HEK293 (cell line): ENCODE results near the gene GUCY1A2.

Source experiments
- ATF2 ChIP-seq: fragments of 450-650 bp; formaldehyde crosslinking; IDR thresholded peaks from 2 replicates; pipeline ENCODE4 v1.5.1; 2016; ENCODE audit warnings: missing biosample characterization, missing genetic modification characterization, low read depth
- CTCF ChIP-seq: fragments of 450-650 bp; formaldehyde crosslinking; IDR thresholded peaks from 2 replicates; pipeline ENCODE4 v1.5.1; 2016; ENCODE audit warnings: missing biosample characterization, missing genetic modification characterization
- KLF16 ChIP-seq: fragments of 450-650 bp; formaldehyde crosslinking; IDR thresholded peaks from 2 replicates; pipeline ENCODE4 v1.5.1; 2017; ENCODE audit warnings: missing biosample characterization, missing genetic modification characterization
- PRDM6 ChIP-seq: fragments of 450-650 bp; formaldehyde crosslinking; IDR thresholded peaks from 2 replicates; pipeline ENCODE4 v1.5.1; 2017; ENCODE audit warnings: missing biosample characterization, missing genetic modification characterization
- SCRT2 ChIP-seq: fragments of 450-650 bp; formaldehyde crosslinking; IDR thresholded peaks from 2 replicates; pipeline ENCODE4 v1.5.1; 2016; ENCODE audit warnings: missing biosample characterization, missing genetic modification characterization
- YY1 ChIP-seq: fragments of 450-650 bp; formaldehyde crosslinking; IDR thresholded peaks from 2 replicates; pipeline ENCODE4 v1.5.1; 2018; ENCODE audit warnings: missing biosample characterization, missing genetic modification characterization
- ZBTB26 ChIP-seq: fragments of 450-650 bp; formaldehyde crosslinking; optimal IDR thresholded peaks from 2 replicates; pipeline ENCODE3; 2016; ENCODE audit warnings: missing biosample characterization, mild to moderate bottlenecking, missing genetic modification characterization
- ZBTB44 ChIP-seq: fragments of 450-650 bp; IDR thresholded peaks from 2 replicates; pipeline ENCODE4 v1.5.1; 2018; ENCODE audit warnings: missing biosample characterization, mild to moderate bottlenecking, missing genetic modification characterization
- ZNF18 ChIP-seq: fragments of 450-650 bp; formaldehyde crosslinking; IDR thresholded peaks from 2 replicates; pipeline ENCODE4 v1.5.1; 2016; ENCODE audit warnings: missing biosample characterization, missing genetic modification characterization
- ZNF274 ChIP-seq, 2 experiments: fragments of 200-500 bp in 1 of 2; fragments of 450-650 bp in 1 of 2; sonication (Bioruptor generic) in 1 of 2; formaldehyde crosslinking in 1 of 2; IDR thresholded peaks; 2 replicates each; pipeline versions ENCODE4 v1.5.1 to v1.6.1; 2014 to 2016; ENCODE audit warnings: borderline replicate concordance in 1 of 2, inconsistent platforms in 1 of 2, low read length in 1 of 2, missing biosample characterization in 1 of 2, missing genetic modification characterization in 1 of 2
- ZNF37A ChIP-seq: fragments of 450-650 bp; IDR thresholded peaks from 2 replicates; pipeline ENCODE4 v1.5.1; 2018; ENCODE audit warnings: missing biosample characterization, missing genetic modification characterization

GRCh38 chr11:106852779-106853178 lies 165.5 kb downstream of the GUCY1A2 start:
- no peak for TF ChIP-seq CTCF (tag by site-specific recombination)
- no peak for TF ChIP-seq SCRT2 (tag by site-specific recombination)
- TF ChIP-seq ZBTB26 (tag by site-specific recombination): no peak
- TF ChIP-seq ZNF37A (tag by site-specific recombination): no peak
- TF ChIP-seq PRDM6 (tag by site-specific recombination): no peak
- TF ChIP-seq ATF2 (tag by site-specific recombination): no peak
- no peak for TF ChIP-seq ZNF274 (IDR thresholded peaks at IDR 0.05; ENCODE audit: low read length)
- TF ChIP-seq ZNF274 (tag by site-specific recombination; IDR thresholded peaks at IDR 0.05; ENCODE audit: borderline replicate concordance): no peak
- TF ChIP-seq KLF16 (tag by site-specific recombination): no peak
- no peak for TF ChIP-seq ZNF18 (tag by site-specific recombination)
- TF ChIP-seq ZBTB44: no peak
- no peak for TF ChIP-seq YY1
